NT2/D1 (cell line): Measurements from ENCODE around the gene CCDC78.

Experiments used
- SUZ12 ChIP-seq: IDR thresholded peaks from 2 replicates; pipeline ENCODE4 v1.6.1; 2011; ENCODE audit not compliant: insufficient read length, insufficient read depth; ENCODE audit errors: extremely low read depth
- ZNF274 ChIP-seq: IDR thresholded peaks from 2 replicates; pipeline ENCODE4 v1.6.1; 2011; ENCODE audit warnings: mild to moderate bottlenecking, low read depth, low read length

DNA sequence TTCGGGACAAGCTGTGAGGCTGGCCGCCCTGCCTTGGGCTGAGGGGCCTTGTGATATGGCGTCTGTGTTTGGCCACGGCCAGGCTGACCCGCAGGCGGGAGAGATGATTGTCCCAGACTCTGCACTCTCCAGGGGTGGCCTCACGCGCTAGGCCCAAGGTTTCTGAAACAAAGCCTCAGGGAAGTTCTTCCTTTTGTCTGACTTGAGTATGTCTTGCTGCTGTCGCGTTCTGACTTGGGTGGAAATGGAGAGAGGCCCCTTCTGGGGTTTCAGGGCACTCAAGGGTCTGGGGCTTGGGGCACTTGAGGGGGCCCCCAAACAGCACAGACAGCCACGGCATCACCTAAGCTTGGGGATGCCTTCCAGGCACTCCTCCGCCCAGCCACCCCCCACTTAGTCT, 15.2 kb downstream of the CCDC78 start:
- TF ChIP-seq SUZ12 (no peak), ZNF274 (no peak)
